Tibial nerve (tissue), 4 donors: ENCODE data around the gene CYSRT1. TPM values are rescaled to one million over a fixed set of nuclear protein-coding genes. Genes with fewer than 3 reads are reported as not detected.
A peak's percentile ranks its signal among the peaks of the same experiment; 100 is the strongest.

Source experiments
- DNase-seq, 2 donors: peaks; one replicate each; pipeline ENCODE4 v3.0.0-alpha.2; 2019; ENCODE audit warnings: low spot score in 2 of 2
- H3K27ac ChIP-seq, 4 donors: fragments of 200-600 bp; sonication (generic) in 3 of 4; one replicate each; pipeline ENCODE4 v1.5.1; 2017 to 2019; ENCODE audit warnings: mild to moderate bottlenecking in 1 of 4
- H3K27me3 ChIP-seq, 2 donors: fragments of 200-600 bp; sonication (generic) in 1 of 2; one replicate each; pipeline versions ENCODE4 v1.5.1 to v1.6.0; 2017 to 2019
- H3K36me3 ChIP-seq, 3 donors: fragments of 200-600 bp; sonication (generic); one replicate each; pipeline ENCODE4 v1.5.1; 2018 to 2019
- H3K4me1 ChIP-seq, 4 donors: fragments of 200-600 bp; sonication (generic) in 3 of 4; one replicate each; pipeline ENCODE4 v1.5.1; 2017 to 2019
- H3K4me3 ChIP-seq, 4 donors: fragments of 200-600 bp; sonication (generic) in 3 of 4; one replicate each; pipeline ENCODE4 v1.5.1; 2017 to 2019; ENCODE audit warnings: mild to moderate bottlenecking in 1 of 4, moderate library complexity in 1 of 4
- H3K9me3 ChIP-seq, 4 donors: fragments of 200-600 bp; sonication (generic) in 3 of 4; one replicate each; pipeline ENCODE4 v1.5.1; 2017 to 2019
- CTCF ChIP-seq, 5 experiments: fragments of 200-600 bp in 3 of 5; fragments of 450-650 bp in 2 of 5; sonication (generic) in 3 of 5; IDR thresholded peaks; one replicate each; pipeline ENCODE4 v1.5.1; 2016 to 2019; ENCODE audit warnings: antibody characterized with exemption in 5 of 5, mild to moderate bottlenecking in 3 of 5, moderate library complexity in 2 of 5
- EP300 ChIP-seq, 2 donors: sonication (generic); formaldehyde crosslinking; IDR thresholded peaks; one replicate each; pipeline ENCODE4 v1.6.1; 2017; ENCODE audit warnings: antibody characterized with exemption in 2 of 2, mild to moderate bottlenecking in 1 of 2
- POLR2A ChIP-seq, 2 donors: fragments of 450-650 bp; IDR thresholded peaks; one replicate each; pipeline ENCODE4 v1.6.1; 2017; ENCODE audit warnings: antibody characterized with exemption in 2 of 2, mild to moderate bottlenecking in 2 of 2, moderate library complexity in 2 of 2
- WGBS, 2 donors: methylation state at CpG; one replicate each; pipeline ENCODE4 v1.1.5; 2018; 5-methylcytosine and 5-hydroxymethylcytosine counted together
- total RNA-seq, 4 donors: library from RNA; depleted of rRNA; stranded (reverse); fragments of >200 nt; gene quantifications; one replicate each; pipeline ENCODE4 v1.1.0, GENCODE V29; 2016

Gene CYSRT1
- total RNA-seq, 4 donors from 2014 or later, result not detected

DNA sequence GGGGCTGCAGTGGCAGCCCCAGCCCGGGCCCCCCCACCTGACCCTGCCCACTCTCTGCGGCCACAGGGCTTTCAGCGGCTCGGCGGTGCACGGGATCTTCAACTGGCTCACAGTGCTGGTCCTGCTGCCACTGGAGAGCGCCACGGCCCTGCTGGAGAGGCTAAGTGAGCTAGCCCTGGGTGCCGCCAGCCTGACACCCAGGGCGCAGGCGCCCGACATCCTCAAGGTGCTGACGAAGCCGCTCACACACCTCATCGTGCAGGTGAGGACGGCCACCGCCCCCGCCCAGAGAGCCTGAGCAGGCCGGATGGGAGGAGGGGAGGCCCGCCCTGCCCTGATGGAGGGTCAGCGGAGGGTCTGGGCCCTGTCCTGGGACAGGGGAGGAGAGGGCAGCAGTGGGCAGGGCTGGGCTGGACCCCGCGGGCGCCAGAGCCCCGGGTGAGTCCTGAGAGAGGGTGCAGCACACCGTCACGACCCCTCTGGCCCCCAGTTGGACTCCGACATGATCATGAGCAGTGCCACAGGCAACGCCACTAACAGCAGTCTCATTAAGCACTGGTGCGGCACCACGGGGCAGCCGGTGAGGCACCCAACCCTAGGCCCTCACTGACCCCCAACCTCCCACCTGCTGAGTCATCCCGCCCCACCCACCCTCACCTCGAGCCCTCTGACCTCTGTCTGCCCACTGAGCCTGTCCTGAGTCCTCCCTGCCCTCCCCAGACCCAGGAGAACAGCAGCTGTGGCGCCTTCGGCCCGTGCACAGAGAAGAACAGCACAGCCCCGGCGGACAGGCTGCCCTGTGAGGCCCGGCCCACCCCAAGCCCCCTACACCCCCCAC lies 8.4 kb downstream of the CYSRT1 start:
- Histone ChIP-seq H3K4me1 (peaks cover 0 to 32% (median 15%) of the 10 kb centered on the region in 4 donors), H3K27me3 (peaks cover 0 to 61% of the 10 kb centered on the region in 2 donors), H3K36me3 (no peaks in the 10 kb centered on the region), H3K9me3 (no peaks in the 10 kb centered on the region), H3K27ac (no peak overlapping the region), H3K4me3 (no peak overlapping the region)
- 71 to 74% methylated on average over 26 to 35 of the region's 40 CpGs for WGBS, 2 donors
- TF ChIP-seq POLR2A (IDR thresholded peaks at IDR 0.05) (no peak), CTCF (IDR thresholded peaks at IDR 0.05) (no peak), EP300 (IDR thresholded peaks at IDR 0.05) (no peak)
- no peak for DNase-seq

DNA sequence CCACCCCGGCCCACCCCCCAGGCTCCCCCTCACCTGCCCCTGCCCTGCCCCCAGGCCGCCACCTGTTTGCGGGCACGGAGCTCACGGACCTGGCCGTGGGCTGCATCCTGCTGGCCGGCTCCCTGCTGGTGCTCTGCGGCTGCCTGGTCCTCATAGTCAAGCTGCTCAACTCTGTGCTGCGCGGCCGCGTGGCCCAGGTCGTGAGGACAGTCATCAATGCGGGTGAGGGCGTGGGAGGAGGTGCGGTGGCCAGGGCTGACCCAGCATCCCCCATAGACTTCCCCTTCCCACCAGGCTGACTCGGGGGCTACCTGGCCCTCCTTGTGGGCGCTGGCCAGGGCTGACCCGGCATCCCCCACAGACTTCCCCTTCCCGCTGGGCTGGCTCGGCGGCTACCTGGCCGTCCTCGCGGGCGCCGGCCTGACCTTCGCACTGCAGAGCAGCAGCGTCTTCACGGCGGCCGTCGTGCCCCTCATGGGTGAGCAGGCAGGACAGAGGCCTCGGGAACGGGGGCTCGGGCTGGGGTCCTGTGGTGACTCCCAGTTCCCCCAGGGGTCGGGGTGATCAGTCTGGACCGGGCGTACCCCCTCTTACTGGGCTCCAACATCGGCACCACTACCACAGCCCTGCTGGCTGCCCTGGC lies 9.2 kb downstream of the CYSRT1 start:
- peaks cover 0 to 53% of the 10 kb centered on the region in 2 donors for H3K27me3 ChIP-seq
- no peaks in the 10 kb centered on the region for H3K9me3 ChIP-seq
- H3K4me1 ChIP-seq, result peaks cover 0 to 40% (median 19%) of the 10 kb centered on the region in 4 donors
- no peak overlapping the region for H3K4me3 ChIP-seq
- WGBS, 2 donors, result 63 to 71% methylated on average over 25 to 30 of the region's 40 CpGs
- no peak overlapping the region for H3K27ac ChIP-seq
- no peaks in the 10 kb centered on the region for H3K36me3 ChIP-seq
- no peak for DNase-seq
- TF ChIP-seq EP300 (IDR thresholded peaks at IDR 0.05) (no peak), POLR2A (IDR thresholded peaks at IDR 0.05) (no peak), CTCF (IDR thresholded peaks at IDR 0.05) (no peak)

- Histone ChIP-seq H3K27me3 (peaks cover 0 to 46% of the 10 kb centered on the region in 2 donors), H3K36me3 (no peaks in the 10 kb centered on the region), H3K27ac (no peak overlapping the region), H3K9me3 (no peaks in the 10 kb centered on the region), H3K4me3 (no peak overlapping the region), H3K4me1 (peaks cover 0 to 47% (median 23%) of the 10 kb centered on the region in 4 donors)
- TF ChIP-seq POLR2A (IDR thresholded peaks at IDR 0.05), result no peak
- no peak for TF ChIP-seq EP300 (IDR thresholded peaks at IDR 0.05)
- TF ChIP-seq CTCF (IDR thresholded peaks at IDR 0.05), result no peak
- no peak for DNase-seq
- 79 to 84% methylated on average over 17 of the region's 18 CpGs for WGBS, 2 donors
Observed at GRCh38 chr9:137234758-137235423, 9.9 kb downstream of the CYSRT1 start.

DNA sequence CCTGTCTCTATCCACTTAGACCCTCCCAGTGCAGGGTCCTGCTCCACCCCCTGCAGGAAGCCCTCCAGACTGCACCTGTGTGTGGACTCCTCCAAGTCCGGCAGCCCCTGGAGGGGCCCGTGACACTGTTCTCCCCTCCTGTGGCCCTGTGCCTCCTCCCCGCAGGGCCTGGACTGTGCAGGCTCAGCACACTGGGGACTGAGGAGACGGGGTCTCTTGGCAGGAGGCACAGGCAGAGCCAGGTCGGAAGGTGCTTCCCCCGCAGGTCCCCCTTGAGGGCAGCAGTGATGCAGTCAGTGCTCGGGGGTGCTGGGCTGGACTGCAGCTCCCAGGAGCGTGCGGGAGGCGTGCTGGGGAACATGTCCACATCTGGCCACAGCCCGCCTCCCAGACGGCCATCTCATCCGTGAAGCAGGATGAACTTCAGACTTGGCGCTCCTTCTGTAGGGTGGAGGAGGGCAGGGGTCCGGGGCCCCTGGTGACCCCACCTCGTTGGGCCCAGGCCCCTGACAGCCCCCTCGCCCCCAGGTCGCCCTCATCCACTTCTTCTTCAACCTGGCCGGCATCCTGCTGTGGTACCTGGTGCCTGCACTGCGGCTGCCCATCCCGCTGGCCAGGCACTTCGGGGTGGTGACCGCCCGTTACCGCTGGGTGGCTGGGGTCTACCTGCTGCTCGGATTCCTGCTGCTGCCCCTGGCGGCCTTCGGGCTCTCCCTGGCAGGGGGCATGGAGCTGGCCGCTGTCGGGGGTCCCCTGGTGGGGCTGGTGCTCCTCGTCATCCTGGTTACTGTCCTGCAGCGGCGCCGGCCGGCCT lies 10.7 kb downstream of the CYSRT1 start:
- Histone ChIP-seq H3K4me3 (peak overlapping the region in 1 of 4 donors; percentile 15), H3K4me1 (peaks cover 0 to 49% (median 23%) of the 10 kb centered on the region in 4 donors), H3K9me3 (no peaks in the 10 kb centered on the region), H3K27ac (peak overlapping the region in 2 of 4 donors; percentile 37 to 43), H3K36me3 (no peaks in the 10 kb centered on the region), H3K27me3 (peaks cover 0 to 38% of the 10 kb centered on the region in 2 donors)
- TF ChIP-seq CTCF (IDR thresholded peaks at IDR 0.05) (no peak), EP300 (IDR thresholded peaks at IDR 0.05) (no peak), POLR2A (IDR thresholded peaks at IDR 0.05) (no peak)
- no peak for DNase-seq
- WGBS, 2 donors, result 66 to 71% methylated on average over 26 to 32 of the region's 35 CpGs
